GM21360 (cell line): ENCODE results near the gene GCK.
"Not testable (repeated sequence)": the region's sequence is repeated elsewhere in the genome, so short reads cannot be mapped to it uniquely, and the experiment has no call there.

Experiments
- ATAC-seq: cut with Tn5 transposase; IDR thresholded peaks from one replicate; pipeline ENCODE4 v1.9.1; 2021; ENCODE audit warnings: mild to moderate bottlenecking, moderate library complexity; ENCODE audit not compliant: unreplicated experiment

GCK gene

DNA sequence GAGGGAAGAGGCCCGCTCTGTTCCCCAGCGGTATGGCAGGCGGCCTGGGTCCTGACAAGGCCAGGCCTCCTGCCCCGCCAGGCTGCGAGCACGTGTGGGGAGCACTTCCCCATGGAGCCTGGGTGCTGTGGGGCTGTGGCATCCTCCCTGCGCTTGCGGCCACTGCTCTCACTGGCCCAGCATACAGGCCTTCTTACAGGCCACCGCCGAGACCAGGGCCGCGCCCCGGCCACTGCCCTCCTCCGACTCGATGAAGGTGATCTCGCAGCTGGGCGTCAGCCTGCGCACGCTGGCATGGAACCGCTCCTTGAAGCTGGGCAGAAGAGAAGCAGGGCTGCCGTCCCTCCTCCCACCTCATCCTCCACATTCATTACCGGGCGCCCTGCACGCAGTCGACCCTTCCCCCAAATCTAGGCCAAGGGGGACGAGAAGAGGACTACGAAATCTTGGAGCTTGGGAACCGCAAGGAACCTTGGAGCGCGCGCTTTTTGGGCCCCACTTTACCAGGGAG lies 44.2 kb downstream of the GCK start:
- ATAC-seq: no peak

DNA sequence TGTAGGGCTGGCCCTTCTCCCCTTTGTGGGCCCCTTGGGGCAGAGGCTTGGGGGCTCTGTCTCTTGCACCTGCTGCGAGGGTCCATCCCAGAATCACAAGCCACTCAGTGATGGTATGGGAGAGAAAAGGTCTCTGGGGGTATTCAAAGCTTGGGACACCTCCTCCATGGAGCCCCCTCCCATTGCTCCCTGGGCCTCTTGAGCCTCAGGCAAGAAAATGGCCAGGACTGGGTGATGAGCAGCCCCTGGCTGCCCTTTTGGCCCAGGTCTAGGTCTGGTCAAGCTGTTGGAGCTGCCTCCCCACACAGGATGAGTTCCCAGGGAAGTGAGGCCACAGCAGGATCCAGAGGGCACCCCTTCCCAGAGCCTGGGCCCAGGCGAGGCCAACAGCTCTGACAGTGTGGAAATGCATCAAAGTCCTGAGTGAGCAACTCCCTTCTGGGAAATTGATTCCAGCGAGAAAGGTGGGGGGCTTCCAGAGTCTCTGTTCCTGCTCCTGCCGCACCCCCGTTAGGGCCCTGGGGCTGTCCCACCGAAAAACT lies 44.7 kb downstream of the GCK start:
- ATAC-seq: no peak

DNA sequence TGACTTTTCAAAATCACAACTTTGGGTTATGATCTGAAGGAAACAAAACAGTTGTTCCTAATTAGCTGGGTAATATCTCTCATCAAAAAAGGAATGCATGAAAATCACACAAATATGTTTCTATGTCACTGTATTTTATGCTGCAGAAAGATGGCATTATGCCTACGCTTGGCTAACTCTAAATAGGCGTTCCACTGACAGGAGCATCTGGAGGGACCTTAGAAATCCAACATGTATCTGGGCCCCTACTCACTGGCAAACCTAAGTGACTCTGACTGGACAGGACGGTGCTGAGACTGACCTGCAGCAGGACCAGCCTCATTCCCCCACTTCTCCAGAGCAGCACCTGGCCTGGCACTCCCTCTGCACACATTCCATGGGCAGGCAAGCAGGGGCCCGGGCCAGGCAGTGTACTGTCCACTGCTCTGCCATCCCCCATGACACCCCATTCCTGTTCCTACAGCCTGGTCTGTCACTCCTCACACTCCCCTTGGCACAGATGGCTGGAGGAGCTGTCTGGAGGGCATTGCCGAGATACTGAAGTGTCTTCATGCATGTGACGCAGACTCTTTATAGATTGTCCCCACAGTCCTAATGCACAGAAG lies 45.5 kb downstream of the GCK start:
- ATAC-seq: no peak

DNA sequence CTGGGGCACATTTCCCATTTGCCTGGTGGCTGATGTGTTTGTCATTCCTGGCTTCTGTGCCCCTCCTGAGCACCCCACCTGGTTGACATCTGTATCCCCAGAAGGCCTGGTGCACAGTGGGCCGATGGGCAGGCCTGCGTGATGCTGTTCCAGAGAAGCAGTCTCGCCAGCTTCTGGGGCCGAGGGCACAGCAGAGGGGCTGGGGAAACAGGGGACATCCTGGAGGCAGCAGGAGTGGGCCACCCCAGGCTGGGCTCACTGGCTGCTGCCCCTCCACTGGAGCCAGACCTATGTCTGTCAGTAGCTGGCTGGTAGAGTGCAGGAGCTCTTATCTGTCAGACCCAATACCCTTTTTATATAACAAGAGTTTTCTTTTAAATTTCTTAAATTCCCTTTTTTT lies 47.2 kb downstream of the GCK start:
- no peak for ATAC-seq

DNA sequence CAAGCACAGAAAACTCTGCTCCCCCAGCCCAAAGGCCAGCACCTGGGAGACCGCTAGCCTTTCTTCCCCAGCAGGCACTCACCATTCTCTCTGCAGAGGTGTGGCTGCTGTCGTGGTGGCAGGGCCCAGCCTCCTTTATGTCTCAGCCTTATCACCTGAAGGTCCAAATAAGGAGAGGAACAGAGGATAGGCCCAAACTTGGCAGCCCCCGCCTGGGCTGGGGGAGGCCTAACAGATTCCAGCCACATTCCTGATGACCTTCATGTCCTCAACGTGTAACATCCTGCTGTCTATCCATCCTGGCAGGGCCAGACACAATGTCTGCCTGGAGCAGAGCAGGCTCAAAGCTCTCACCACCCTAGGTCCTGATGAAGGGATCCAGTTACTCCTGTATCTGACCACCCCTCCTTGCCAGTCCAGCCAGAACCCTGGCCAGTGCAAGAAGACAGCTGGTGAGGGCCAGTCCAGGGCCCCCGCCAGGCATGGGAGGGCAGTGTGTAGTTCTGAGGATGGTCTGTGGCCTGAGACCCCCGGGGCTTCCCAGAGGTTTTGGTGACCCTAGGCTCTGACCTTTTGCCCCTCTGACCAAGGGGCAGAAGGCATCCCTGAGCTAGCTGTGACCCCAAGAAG lies 47.9 kb downstream of the GCK start, which contains the start of gene MYL7:
TSS of gene MYL7 (minus strand) at position 112 of the 630 bp plus-strand sequence. CDS start at position 85, 27 bp downstream.
- ATAC-seq: no peak

DNA sequence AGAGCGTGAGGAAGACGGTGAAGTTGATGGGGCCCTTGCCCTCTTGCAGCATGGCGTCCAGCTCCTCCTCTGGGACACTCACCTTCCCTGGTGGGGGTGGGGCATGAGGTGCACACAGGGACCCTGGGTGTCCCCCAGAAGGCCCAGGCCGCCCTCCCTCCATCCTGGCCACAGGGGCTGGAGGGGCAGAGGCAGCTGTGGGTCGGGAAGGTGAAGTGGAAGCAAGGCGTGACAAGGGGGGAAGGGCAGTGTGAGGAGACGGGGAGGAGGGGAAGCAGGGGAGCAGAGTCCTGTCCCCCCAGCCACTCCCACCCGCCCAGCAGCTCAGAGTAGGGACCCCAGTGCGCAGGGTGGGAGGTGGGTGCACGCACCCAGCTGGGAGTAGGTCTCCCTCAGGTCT lies 48.9 kb downstream of the GCK start:
- no peak for ATAC-seq

DNA sequence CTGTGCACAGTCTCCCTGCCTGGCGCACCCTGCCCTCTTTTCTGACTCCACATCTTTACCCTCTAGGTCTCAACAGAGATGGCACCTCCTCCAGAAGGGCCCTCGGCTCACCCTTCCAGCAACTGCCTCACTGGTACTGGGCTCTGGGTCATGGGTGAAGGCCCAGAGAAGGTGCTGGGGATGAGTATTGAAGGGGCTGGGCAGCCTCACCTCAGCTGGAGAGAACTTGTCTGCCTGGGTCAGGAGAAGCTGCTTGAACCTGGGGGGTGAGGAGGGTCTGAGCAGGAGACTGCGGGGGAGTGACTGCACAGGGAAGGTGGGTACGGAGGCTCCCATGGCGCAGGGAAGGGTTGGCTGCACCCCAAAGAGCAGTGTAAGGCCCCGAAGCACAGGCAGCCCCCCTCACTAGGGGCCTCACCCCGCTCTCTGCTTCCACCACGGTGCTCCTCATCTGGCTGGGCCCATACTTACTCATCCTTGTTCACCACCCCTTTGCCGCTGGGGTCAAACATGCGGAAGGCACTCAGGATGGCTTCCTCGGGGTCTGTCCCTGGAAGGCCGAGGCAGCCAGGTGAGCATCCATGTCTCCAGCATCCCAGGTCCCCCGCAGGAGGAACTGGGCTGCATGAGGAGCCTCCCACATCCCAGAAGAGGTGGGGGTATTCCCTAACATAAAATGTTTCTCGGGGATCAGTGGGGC lies 49.8 kb downstream of the GCK start:
- ATAC-seq: no peak

DNA sequence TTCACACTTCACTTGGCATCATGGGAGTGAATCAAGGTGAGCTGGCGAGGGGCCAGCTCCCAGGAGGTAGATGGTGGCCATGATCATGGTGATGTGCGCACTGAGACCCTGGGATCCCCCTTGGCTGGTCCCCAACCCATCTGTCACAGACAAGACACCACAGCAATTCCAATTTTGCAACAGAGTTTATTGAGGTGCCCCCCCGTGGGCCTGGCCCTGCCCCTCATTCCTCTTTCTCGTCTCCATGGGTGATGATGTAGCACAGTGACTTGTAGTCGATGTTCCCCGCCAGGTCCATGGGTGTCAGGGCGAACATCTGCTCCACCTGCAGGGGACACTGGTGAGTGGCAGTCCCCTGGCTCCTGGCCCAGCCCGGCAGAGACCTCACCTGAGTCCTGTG lies 50.5 kb downstream of the GCK start:
- no peak for ATAC-seq

DNA sequence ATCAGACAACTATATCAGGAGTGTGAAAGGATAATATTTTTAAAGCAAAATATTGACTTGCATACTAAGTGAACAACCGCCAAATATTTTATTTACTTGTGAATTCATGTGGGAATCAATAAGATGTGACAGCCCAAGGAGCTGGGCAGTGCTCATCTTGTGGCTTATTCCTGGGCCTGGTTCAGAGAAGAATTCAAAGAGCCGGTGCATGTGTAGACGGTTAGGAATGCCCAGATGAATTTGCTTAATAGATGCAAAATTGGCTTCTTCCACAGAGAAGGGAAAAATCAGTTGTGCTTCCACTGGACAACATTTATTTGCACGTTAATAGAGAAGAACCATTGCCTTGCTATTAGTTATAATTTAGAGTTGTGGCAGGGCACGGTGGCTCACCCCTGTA lies 52.5 kb downstream of the GCK start:
- ATAC-seq: no peak

DNA sequence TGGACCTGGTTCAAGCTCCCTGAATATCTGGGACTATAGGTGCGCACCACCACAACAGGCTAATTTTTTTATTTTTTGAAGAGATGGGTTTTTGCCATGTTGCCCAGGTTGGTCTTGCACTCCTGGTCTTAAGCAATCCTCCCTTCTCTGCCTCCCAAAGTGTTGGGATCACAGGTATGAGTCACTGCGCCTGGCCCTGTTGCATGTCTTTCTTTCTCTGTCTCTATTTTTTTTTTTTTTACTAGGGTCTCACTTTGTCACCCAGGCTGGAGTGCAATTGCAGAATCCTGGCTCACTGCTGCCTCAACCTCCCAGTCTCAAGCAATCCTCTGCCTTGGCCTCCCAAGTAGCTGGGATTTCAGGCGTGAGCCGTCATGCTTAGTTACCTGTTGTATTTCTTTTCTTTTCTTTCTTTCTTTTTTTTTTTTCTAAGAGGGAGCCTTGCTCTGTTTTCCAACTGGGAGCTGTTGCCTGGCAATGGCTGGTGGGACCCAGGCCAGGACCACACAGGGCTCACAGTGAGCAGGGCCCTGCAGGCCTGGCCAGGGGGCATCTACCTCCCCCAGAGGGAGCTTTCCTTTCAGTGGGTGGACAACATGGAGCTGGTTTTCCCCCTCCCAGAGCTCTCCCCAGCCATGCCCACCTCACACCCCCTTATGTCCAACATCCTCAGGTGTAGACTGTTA lies 54.2 kb downstream of the GCK start:
- no peak for ATAC-seq

DNA sequence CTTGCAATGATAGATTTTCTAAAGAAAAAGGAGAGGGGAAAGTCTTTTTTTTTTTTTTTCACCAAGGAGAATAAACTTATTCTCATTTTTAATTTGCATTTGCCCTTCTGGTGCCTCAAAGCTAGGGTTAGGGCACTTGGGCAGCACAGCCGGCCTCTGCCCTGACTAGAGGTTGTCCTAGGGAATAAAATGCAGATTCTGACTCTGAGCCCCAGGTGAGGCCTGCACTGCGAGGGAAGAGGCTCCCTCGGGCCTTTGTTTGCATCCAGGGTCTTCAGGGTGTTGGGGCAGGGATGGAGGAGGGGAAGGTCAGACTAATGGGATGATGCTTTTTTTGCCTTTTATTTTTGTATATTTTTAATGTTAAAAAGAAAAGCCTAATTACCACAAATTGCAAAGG lies 55.9 kb downstream of the GCK start:
- ATAC-seq: no peak

DNA sequence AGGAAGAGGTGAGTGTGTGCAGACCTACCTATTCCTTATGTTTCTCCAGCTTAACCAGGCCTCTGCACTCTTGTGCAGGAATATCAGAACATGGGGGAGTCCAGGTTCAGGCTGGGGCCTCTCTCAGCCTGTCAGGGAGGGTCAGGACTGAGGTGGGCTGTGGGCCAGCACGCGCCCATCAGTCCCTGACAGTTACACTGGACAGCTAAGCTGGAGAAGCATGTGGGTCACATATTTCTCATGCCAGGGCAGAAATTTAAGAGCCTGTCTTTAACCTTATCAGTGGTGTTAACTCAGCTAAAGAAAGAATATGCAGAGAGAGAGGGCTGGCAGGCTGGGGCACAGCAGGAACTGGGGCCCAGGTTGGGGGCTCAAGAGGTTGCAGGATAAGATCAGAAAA lies 57.2 kb downstream of the GCK start:
- no peak for ATAC-seq

DNA sequence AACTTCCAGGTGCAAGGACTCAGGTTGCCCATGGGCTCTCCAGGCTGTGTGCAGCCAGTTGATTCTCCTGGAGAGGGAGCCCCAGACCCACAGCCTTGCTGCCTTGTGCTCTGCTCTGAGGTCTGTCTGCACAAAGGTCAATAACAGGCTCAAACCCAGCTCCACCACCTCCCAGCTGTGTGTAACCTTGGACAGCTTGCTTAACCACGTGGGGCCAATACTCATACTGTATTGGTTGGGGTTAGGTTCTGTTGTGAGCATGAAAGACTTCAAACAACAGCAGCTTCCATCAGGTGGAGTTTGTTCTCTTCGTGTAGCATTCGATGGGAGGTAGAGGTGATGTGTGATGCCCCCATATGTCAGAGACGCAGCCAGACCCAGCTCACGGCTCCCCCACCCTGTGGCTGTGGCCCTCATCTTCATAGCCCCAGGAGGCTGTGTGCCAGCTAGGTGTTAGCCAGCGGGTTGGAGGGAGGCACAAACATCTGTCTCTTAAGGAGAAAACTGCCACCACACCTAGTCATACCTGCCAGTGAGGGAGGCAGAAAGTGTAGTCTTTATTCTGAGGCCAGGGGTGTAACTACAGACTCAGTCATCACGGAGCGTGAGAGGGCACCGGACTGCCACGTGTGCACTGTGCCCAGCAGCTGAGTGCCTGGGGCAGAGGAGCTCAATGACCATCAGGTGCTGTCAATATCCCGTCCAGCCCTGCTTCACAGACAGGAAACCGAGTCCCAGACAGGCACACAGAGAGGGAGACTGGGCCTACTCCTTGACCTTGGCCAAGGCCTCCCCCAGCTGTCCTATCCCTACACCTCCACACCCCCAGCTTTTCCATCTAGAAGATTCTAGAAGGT lies 57.8 kb downstream of the GCK start:
- no peak for ATAC-seq

DNA sequence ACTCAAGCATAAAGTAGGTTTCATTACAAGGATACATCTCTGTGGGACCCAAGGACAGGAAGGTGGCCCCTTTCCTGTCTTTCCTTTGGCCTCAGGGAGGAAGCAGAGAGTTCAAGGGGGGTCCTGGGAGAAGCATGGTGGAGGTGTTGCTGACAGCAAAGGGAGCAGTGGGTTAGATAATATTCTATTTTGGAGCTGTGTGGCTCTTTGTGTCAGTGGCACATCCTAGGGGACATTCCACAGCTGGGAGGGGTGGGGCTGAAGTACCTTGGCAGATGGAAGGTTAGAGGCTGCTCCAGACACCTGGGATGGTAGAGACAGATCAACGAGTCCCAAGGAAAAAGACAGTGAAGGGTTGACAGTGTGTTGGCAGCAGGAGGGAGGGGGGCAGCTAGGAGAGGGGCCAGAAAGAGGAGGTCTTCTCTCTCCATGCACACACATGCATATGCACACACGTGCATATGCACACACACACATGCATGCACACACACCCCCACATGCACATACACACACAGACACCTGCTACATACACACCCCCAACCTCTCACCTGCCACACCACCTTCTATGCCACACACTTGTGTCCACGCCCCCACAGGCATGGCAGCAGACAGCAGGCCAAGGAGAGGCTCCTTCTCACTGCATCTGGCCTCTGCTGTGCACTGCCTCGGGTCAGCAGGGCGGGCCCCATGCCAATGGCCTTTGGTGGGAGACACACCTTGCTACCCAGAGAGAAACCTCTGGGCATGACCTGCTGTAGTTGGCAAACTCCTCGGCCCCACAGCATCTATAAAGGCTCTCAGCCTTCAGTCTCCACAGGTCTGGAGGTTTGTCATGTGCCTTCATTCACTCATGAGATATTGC lies 60.3 kb downstream of the GCK start:
- ATAC-seq: no peak

DNA sequence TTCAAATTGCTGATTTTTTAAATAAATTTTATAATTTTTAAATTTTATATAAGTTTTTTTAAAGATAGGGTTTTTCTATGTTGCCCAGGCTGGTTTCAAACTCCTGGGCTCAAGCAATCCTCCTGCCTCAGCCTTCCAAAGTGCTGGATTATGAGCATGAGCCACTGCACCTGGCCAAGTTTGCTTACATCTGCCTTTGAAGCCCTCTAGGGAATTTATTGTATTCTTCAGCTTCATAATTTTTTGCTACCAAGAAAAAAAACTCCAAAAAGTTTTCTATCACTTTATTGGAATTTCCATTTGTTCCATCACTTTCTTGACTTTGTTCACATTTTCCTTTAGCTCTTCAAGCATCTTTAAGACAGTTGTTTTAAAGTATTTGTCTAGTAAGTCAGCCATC lies 62.1 kb downstream of the GCK start:
- no peak for ATAC-seq

DNA sequence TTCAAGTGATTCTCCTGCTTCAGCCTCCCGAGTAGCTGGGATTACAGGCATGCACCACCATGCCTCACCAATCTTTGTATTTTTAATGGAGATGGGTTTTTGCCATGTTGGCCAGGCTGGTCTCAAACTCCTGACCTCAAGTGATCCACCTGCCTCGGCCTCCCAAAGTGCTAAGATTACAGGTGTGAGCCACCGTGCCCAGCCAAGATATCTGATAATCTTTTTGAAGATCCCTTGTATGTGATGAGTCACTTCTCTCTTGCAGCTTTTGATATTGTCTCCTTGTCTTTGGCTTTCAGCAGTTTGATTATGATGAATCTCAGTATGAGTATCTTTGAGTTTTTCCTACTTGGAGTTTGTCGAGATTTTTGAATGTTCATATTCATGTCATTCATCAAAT lies 62.7 kb downstream of the GCK start:
- not testable (repeated sequence) for ATAC-seq

DNA sequence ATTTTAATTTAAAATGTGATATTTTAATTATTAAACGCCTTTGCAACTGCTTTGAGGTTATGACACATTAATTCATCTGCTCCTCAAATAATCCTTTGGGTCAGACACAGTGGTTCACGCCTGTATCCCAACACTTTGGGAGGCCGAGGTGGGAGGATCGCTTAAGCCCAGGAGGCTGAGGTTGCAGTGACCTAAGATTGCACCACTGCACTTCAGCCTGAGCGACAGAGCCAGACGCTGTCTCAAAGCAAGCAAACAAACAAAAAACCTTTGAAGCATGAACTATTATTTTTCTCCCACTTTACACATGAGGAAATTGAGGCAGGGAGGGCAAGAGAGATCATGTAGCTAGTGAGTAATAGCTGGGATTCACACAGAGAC lies 64.4 kb downstream of the GCK start:
- ATAC-seq: no peak

DNA sequence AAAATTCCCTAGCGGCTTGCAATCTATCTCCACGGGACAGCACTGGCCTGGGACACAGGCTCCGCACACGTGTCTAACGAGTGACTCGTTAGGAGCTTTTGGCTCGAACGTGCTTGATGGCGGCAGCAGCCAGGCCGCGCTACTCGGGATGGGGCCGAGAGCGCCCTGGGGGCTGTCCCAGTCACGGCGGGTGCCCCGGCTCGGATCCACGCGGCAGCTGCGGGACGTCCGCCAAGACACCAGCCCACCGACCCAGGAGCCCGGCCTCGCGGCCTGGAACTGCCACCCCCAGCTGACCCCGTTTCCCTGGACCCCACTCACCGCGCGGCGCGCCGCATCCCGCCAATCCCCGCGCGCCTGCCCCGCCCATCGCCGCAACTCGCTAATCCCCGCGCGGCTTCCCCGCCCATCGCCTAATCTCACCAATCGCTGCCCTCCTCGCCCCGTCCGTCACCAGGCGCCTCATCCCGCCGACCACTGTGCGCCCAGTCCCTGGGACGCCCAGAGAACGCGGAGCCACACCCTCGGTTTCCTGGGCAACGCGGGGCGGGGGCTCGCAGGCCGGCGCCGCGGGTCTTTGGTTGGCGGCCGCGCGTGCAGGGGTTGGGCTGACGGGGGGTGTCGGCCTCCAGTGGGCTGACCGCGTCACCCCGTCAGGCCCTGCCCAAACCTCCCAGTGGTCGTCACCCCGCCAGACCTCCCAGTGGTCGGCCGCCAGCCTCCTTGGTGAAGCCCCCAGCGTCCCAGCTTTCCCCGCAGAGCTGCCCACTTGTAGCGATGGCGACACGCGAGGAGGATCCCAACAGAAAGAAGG lies 65.8 kb downstream of the GCK start, which contains the start of gene POLD2:
TSS of gene POLD2 (minus strand) at position 359 of the 814 bp plus-strand sequence. CDS start 1,495 bp downstream, outside the sequence.
- peak; percentile 97 for ATAC-seq
